ENCODE results near the gene LRP2. TPM values are rescaled to one million over a fixed set of nuclear protein-coding genes. Genes with fewer than 3 reads are reported as not detected.

Gene LRP2
- total RNA-seq, 1 donor from 2014 or later, result 1.00 TPM

DNA sequence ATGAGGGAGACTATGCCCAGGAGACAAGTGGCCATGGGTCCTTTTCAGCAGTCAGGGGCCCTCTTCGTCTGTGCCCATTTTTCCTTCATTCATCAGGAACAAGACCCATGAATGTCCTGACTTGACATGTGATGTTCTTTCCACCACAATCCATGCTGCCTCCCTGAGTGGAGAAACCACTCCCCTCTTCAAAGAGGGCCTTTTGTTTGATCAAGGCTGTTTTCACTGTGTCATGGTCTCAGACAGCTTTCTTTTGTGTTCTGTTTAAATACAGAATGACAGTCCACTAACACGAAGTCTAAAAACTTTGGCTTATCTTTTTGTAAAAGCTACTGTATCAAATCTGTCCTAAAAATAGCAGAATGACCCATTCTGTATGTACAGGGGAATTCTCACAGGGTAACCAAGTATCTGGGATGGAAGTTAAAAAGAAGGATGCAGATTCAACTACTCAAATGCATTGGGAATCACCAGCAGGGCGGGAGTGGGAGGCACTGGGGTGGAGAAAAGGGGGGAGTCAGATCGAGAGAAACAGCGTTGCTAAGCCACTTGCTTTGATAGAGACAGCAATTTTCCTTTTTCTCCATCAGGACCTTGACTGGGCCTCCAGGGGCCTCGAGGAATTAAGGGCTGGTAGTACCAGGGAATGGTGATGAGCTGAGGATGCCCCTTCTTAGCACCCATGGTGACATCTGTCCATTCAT lies 13.9 kb downstream of the LRP2 start:
- Mint-ChIP-seq H3K27ac (ENCODE audit: unreplicated experiment) (no peak overlapping the region), H3K4me3 (ENCODE audit: unreplicated experiment) (no peak overlapping the region), H3K9me3 (ENCODE audit: unreplicated experiment) (no peaks in the 10 kb centered on the region), H3K4me1 (ENCODE audit: low read depth, unreplicated experiment) (no peaks in the 10 kb centered on the region), H3K27me3 (ENCODE audit: low read depth, unreplicated experiment) (no peaks in the 10 kb centered on the region), H3K36me3 (ENCODE audit: low read depth, unreplicated experiment) (no peaks in the 10 kb centered on the region)
- no peaks in the 10 kb centered on the region for H3K9me3 ChIP-seq (ENCODE audit: insufficient read depth, low read depth, low read length)
- H3K27me3 ChIP-seq (ENCODE audit: insufficient read depth, low read length), result no peaks in the 10 kb centered on the region
- no peak overlapping the region for H3K4me3 ChIP-seq (ENCODE audit: insufficient read depth, low read depth, low read length)
- FAIRE-seq (no peak), DNase-seq (ENCODE audit: low read depth) (no peak)
- H4K20me1 ChIP-seq (ENCODE audit: insufficient read depth, low read length), result no peaks in the 10 kb centered on the region
- no peaks in the 10 kb centered on the region for H3K36me3 ChIP-seq (ENCODE audit: insufficient read depth, low read length)
- no peak overlapping the region for H3K27ac ChIP-seq (ENCODE audit: low read depth, low read length)
- no peaks in the 10 kb centered on the region for H3K79me2 ChIP-seq (ENCODE audit: insufficient read depth, low read length)
- H2AFZ ChIP-seq (ENCODE audit: low read depth, low read length), result no peak overlapping the region
- no peak overlapping the region for H3K9ac ChIP-seq (ENCODE audit: low read length)
- TF ChIP-seq EZH2 (IDR thresholded peaks at IDR 0.05; ENCODE audit: insufficient read depth, low read length), result no peak
- TF ChIP-seq, protein P1, sequence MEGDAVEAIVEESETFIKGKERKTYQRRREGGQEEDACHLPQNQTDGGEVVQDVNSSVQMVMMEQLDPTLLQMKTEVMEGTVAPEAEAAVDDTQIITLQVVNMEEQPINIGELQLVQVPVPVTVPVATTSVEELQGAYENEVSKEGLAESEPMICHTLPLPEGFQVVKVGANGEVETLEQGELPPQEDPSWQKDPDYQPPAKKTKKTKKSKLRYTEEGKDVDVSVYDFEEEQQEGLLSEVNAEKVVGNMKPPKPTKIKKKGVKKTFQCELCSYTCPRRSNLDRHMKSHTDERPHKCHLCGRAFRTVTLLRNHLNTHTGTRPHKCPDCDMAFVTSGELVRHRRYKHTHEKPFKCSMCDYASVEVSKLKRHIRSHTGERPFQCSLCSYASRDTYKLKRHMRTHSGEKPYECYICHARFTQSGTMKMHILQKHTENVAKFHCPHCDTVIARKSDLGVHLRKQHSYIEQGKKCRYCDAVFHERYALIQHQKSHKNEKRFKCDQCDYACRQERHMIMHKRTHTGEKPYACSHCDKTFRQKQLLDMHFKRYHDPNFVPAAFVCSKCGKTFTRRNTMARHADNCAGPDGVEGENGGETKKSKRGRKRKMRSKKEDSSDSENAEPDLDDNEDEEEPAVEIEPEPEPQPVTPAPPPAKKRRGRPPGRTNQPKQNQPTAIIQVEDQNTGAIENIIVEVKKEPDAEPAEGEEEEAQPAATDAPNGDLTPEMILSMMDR (IDR thresholded peaks at IDR 0.05; ENCODE audit: insufficient read depth, low read depth, low read length), result no peak
- H3K4me1 ChIP-seq (ENCODE audit: insufficient read depth, low read length), result no peaks in the 10 kb centered on the region
- H3K4me2 ChIP-seq (ENCODE audit: low read length), result no peak overlapping the region

DNA sequence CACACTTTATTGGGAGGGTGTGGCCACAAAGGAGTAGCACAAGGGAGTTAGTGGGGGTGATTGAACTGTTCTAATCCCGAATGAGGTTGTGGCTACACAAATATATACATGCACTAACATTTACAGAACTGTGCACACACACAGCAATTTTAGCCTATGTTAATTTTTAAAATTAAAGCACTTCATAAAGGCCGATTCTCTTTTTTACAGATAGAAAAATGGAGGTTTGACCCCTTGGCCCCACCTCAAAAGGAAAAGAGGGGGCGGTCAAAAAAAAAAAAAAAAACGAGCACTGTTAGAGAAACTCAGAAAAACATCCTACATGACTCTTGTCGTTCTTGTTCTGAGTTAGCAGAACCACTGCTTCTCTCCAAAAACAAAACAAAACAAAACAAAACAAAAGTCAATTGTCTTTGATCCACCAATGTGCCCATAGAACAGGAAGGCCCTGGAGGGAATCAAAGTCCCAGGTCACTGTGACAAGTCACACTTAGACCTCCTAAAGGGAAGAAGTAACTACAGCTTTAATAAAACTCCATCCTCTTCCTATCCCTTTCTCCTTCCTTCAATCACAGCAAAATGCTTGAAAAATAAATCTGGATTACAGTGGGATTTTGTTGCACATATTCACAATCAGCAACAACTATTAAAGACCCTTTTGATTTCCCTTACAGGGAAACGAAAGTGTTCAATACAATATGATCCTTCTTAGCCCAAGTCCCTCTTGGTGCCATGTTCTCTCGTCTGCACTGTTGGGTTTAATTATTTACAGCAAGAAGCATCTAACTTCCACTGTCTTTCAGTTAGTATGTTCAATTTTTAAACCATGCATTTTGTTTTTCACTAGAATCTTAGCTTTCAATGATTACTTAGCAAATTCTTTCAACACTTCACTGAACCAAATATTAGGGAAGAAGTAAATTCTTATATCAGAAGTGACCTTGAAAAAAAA lies 16.6 kb downstream of the LRP2 start:
- DNase-seq (ENCODE audit: low read depth) (no peak), FAIRE-seq (no peak)
- Histone ChIP-seq H3K9me3 (ENCODE audit: insufficient read depth, low read depth, low read length) (no peaks in the 10 kb centered on the region), H3K36me3 (ENCODE audit: insufficient read depth, low read length) (no peaks in the 10 kb centered on the region), H3K4me3 (ENCODE audit: insufficient read depth, low read depth, low read length) (no peak overlapping the region), H3K27me3 (ENCODE audit: insufficient read depth, low read length) (peaks cover 2% of the 10 kb centered on the region), H3K4me1 (ENCODE audit: insufficient read depth, low read length) (no peaks in the 10 kb centered on the region), H3K9ac (ENCODE audit: low read length) (no peak overlapping the region), H3K27ac (ENCODE audit: low read depth, low read length) (no peak overlapping the region), H4K20me1 (ENCODE audit: insufficient read depth, low read length) (no peaks in the 10 kb centered on the region), H3K4me2 (ENCODE audit: low read length) (no peak overlapping the region), H2AFZ (ENCODE audit: low read depth, low read length) (no peak overlapping the region), H3K79me2 (ENCODE audit: insufficient read depth, low read length) (no peaks in the 10 kb centered on the region)
- Mint-ChIP-seq H3K27me3 (ENCODE audit: low read depth, unreplicated experiment) (peaks cover 2% of the 10 kb centered on the region), H3K9me3 (ENCODE audit: unreplicated experiment) (no peaks in the 10 kb centered on the region), H3K4me3 (ENCODE audit: unreplicated experiment) (no peak overlapping the region), H3K27ac (ENCODE audit: unreplicated experiment) (no peak overlapping the region), H3K4me1 (ENCODE audit: low read depth, unreplicated experiment) (no peaks in the 10 kb centered on the region), H3K36me3 (ENCODE audit: low read depth, unreplicated experiment) (no peaks in the 10 kb centered on the region)
- TF ChIP-seq, protein P1 (IDR thresholded peaks at IDR 0.05; ENCODE audit: insufficient read depth, low read depth, low read length), result no peak
- TF ChIP-seq EZH2 (IDR thresholded peaks at IDR 0.05; ENCODE audit: insufficient read depth, low read length), result no peak

Data from astrocyte (in vitro differentiated cells and primary cell).